HPDE6-E6E7 (cell line): ENCODE results near the gene PDHA1.

Experiments
- DNase-seq: peaks from one replicate; pipeline ENCODE4 v3.0.0; 2011; ENCODE audit warnings: missing footprints; ENCODE audit errors: extremely low spot score

The PDHA1 gene

GRCh38 chrX:19343535-19344408, at the start of gene PDHA1:
Gene PDHA1, plus strand, starts transcription at chrX:19343927. Its CDS starts 111 bp downstream, at chrX:19344038.
- DNase-seq: peak; percentile 63

- peak; percentile 5 for DNase-seq
Observed at GRCh38 chrX:19303256-19303880, 40.4 kb upstream of the PDHA1 start.

DNA sequence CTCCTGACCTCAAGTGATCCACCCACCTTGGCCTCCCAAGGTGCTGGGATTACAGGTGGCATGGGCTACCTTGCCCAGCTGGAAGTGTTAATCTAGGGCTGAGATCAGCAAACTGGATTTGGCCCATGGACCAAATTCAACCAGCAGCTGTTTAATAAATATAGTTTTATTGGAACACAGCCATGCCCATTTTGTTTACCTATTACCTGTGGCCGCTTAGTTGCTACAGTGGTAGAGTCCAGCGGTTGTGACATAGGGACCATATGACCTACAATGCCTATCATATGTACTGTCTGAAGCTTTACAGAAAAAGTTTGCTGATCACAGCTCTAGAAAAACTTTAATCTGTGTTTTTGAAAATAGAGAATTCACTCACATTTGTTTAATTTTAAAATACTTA, 17.2 kb upstream of the PDHA1 start:
- DNase-seq: no peak

GRCh38 chrX:19331831-19332230, 11.9 kb upstream of the PDHA1 start:
- DNase-seq: no peak

GRCh38 chrX:19332983-19333382, 10.7 kb upstream of the PDHA1 start:
- no peak for DNase-seq

GRCh38 chrX:19334945-19335626, 8.6 kb upstream of the PDHA1 start:
- no peak for DNase-seq

DNA sequence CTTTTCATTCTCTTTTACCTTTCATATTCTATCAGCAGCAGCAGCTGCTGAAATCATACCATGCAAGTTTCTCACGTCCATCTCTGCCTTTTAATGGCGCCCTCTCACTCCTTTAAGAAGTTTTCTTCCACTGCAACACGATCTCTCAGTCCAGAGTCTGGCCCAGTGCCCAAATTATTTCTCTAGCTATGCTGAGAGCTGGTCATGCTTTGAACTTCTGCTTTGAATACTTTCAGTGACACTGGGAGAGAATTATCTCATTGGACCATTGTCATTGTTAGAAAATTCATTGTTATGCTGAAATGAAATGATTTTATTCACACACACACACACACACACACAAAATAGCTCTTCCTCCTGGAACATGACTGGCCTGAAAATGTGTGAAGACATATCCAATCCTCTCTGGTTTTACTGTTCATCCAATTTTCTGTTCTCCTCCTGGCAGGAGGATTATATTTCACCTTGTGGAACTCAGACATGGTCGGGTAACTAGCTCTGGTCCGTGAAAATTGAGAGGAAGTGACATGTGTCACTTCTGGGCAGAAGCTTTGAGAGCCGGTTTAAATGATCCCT, 1.3 kb upstream of the PDHA1 start:
- DNase-seq: no peak

DNA sequence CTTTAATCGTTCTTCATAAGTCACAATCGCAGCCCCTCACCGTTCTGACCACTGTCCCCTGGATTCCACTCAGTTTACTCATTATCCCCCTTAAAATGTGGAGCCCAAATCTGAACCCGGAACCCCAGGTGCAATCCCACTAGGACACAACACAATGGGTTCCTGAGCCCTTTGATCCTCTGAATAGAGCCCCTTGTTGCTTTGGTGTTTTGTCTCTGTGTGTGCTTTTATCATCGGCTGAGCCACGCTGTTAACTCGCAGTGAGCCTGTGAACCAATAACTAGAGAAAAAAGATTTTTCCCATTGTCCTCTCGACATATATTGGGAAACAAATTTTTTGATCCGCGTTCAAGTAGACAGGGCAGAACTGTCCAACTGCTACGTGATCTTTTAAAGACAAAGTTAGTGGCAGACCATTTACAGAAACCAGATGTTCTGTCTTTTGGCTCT, 617 bp upstream of the PDHA1 start:
- no peak for DNase-seq

DNA sequence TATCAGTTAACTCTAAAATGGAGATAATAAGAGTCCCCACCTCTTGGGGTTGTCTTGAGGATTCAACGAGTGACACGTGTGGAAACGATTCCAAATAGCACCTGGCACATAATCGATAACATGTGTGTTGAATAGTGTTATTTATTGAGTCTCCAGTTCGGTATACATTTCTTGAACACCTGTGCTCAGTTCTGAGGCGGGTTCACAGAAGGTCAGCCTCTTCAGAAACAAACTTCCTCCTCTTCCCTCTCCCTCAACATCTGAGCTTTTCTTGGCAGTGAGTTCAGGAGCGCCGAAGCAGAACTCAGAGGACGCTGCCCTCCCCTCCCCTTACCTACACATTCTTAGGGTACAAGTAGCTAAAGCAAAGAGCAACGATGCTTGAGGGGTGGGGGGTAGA, 934 bp downstream of the PDHA1 start:
- DNase-seq: no peak

DNA sequence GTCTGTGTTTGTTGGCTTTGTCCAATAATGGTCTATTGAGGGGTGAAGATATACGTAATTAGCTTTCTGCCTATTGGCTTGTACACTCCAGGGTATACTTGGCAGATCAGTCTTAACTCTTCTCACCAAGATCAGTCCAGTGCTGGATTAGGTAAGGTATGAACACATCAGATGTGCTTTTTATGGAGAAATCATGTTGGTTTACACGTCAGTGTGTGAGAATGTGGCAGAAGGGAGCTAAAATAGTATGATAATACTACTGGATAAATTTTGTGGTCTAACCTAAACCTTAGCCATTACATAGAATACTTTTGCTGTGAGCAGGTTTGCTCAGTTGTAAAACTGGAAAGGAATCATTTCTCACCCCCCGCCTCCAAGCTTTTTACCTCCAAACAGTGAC, 4.2 kb downstream of the PDHA1 start:
- DNase-seq: no peak

GRCh38 chrX:19349264-19349663, 5.5 kb downstream of the PDHA1 start:
- DNase-seq: no peak

DNA sequence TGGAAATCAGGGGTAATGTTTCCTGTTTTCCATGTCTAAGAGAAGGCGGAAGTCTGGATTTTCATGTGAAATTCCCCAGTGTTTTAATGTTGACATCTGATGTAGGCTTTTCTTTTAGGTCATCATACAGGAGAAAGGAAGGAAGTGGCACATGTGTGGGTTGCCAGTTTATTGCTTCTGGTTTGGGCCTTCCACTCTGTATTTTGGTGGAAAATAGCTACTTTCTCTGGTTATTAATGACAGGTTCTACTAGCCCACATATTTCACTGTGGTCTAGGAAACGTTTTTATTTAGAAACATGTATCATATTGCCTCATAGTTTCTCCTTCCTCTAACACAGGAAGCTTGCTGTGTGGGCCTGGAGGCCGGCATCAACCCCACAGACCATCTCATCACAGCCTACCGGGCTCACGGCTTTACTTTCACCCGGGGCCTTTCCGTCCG, 7.2 kb downstream of the PDHA1 start:
- DNase-seq: no peak

GRCh38 chrX:19354625-19355024, 10.9 kb downstream of the PDHA1 start:
- no peak for DNase-seq

- DNase-seq: no peak
Observed at GRCh38 chrX:19358521-19358920, 14.8 kb downstream of the PDHA1 start.

DNA sequence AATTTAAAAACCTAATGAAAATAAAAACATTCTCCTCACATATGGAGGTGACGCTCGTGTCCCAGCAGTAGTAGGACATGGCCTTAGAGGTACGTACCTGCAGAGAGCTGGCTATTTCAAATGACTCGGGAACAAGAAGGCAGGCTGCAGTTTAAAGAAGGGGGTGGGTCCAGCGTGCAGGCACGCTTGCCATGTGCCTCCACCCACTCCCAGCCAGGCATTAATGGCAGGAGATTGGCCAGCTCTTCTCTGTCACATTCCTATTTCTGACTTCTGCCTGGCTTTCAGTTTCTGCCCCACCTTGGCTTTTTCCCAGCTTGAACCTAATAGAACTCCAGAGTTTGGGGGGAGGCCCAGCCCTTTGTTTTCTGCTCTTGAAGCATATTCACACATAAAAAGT, 17.2 kb downstream of the PDHA1 start:
- DNase-seq: no peak

- DNase-seq: no peak
Observed at GRCh38 chrX:19361701-19362100, 18.0 kb downstream of the PDHA1 start.

DNA sequence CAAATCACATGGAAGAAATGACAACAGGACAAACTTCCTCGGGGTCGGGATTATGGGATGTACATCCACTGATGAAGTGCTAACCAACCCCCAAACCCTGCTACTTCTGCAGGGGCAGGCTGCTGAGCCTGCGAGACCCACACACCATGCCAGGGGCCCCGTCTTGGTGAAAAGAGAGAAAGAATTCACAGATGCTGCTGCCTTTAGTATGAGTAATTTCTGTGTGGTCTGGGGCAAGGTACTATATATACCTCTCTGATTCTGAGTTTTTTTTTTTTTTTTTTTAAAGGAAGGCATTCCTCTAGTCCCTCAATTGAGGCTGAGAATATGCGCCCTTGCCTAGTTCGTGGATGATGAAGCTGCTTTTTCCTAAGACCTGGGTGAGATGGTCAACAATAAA, 24.8 kb downstream of the PDHA1 start:
- no peak for DNase-seq

DNA sequence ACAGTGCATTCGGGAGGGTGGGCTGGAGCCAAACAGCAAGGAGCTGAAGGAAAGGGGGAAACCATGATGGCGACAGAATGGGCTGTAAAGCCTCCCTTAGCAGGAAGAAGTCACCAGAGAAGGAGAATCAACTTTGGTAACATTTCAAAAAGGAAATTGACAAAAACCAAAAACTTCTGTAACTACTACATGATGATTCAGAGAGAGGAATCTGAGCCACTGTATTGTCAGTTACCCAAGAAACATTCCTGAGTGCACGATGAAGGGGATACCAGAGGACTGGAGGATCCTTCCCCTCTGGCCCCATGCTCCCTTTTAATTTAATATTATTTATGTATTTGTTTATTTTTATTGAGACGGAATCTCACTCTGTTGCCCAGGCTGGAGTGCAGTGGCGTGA, 26.3 kb downstream of the PDHA1 start:
- DNase-seq: no peak

GRCh38 chrX:19372170-19372546, 28.4 kb downstream of the PDHA1 start:
- DNase-seq: peak; percentile 63

DNA sequence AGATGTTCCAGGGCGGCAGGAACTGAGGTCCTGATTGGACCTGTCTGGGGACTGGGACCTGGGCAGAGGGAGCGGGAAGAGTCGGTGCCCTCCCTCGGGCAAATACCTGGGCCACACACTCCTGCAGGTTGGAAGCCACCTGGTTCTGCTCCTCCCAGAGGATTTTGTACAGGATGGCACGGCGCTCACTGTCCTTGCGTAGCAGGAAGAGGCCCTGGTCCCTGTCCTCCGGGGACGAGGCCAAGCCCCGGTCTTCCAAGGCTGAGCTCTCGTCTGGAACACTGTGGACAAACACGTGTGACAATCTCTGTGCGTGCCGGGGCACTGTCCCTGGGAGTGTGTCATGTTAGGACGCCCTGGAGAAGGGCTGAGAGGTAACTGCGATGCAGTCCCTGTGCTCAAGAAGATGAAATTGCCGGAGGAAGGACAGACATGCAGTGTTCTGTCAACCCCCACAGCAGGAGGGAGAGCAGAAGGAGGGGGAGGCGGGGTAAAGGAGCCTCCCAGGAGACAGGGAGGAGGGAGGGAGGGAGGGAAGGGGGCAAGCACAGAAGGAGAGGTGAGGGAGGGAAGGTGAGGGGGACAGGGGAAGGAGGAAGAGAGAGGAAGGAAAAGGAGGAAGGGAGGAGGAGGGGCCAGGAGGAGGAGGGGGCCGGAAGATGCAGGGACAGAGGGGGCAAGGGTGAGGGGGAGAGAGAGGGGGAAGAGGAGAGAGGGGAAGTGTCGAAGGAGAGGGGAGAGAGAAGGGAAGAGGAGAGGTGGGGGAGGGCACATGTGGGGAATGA, 29.0 kb downstream of the PDHA1 start:
- no peak for DNase-seq

GRCh38 chrX:19373351-19373891, 29.7 kb downstream of the PDHA1 start:
- DNase-seq: no peak
